KMS-11 (cell line): ENCODE measurements around the gene PRR14.

ENCODE experiments used
- H2AFZ ChIP-seq: fragments of 200-600 bp; sonication (generic); 2 replicates; pipeline ENCODE4 v1.6.1; 2016; ENCODE audit warnings: antibody characterized with exemption, mixed run types, low read depth
- H3K27ac ChIP-seq: fragments of 200-600 bp; sonication (generic); 2 replicates; pipeline ENCODE4 v1.6.1; 2016; ENCODE audit warnings: mild to moderate bottlenecking, mixed run types
- H3K27me3 ChIP-seq: fragments of 200-600 bp; sonication (generic); 2 replicates; pipeline ENCODE4 v1.6.1; 2017; ENCODE audit warnings: mild to moderate bottlenecking, low read depth, mixed run types, moderate library complexity; ENCODE audit not compliant: insufficient read depth
- H3K36me3 ChIP-seq: fragments of 200-600 bp; sonication (generic); 2 replicates; pipeline ENCODE4 v1.6.1; 2017; ENCODE audit warnings: mild to moderate bottlenecking, mixed run types; ENCODE audit not compliant: insufficient read depth
- H3K4me1 ChIP-seq: fragments of 200-600 bp; sonication (generic); 2 replicates; pipeline ENCODE4 v1.6.1; 2016; ENCODE audit warnings: mild to moderate bottlenecking, low read depth, mixed run types; ENCODE audit not compliant: poor library complexity, severe bottlenecking
- H3K4me2 ChIP-seq: fragments of 200-600 bp; sonication (generic); 2 replicates; pipeline ENCODE4 v1.7.0; 2016; ENCODE audit warnings: mild to moderate bottlenecking, mixed run types
- H3K4me3 ChIP-seq: fragments of 200-600 bp; sonication (generic); IDR thresholded peaks from 2 replicates; pipeline ENCODE4 v1.6.1; 2017; ENCODE audit warnings: low read depth, low read length, mixed read lengths; ENCODE audit not compliant: insufficient read depth
- H3K79me2 ChIP-seq: fragments of 200-600 bp; sonication (generic); 2 replicates; pipeline ENCODE4 v1.6.1; 2016; ENCODE audit warnings: low read depth, mixed run types; ENCODE audit not compliant: insufficient read depth
- H3K9ac ChIP-seq: fragments of 200-600 bp; sonication (generic); 2 replicates; pipeline ENCODE4 v1.6.1; 2016; ENCODE audit warnings: mild to moderate bottlenecking, mixed run types
- H4K20me1 ChIP-seq: fragments of 200-600 bp; sonication (generic); 2 replicates; pipeline ENCODE4 v1.6.1; 2016; ENCODE audit warnings: mild to moderate bottlenecking, mixed run types; ENCODE audit not compliant: insufficient read depth
- TF ChIP-seq, protein P1 (sequence below): fragments of 200-600 bp; sonication (generic); conservative IDR thresholded peaks from 2 replicates; pipeline ENCODE4 v1.6.1; 2017; ENCODE audit warnings: low read depth, mild to moderate bottlenecking, antibody characterized with exemption, low read length, moderate library complexity, mixed read lengths

The PRR14 gene

GRCh38 chr16:30647274-30647571, 3.5 kb upstream of the PRR14 start:
- Histone ChIP-seq H3K4me1 (peaks cover 61% of the 10 kb centered on the region), H3K27me3 (no peaks in the 10 kb centered on the region), H3K4me3 (no peak overlapping the region), H3K9ac (no peak overlapping the region; the same call in 1 of the 2 replicates), H2AFZ (peak overlapping the region; percentile 52; the same call in 1 of the 2 replicates), H3K4me2 (peak overlapping the region; percentile 53; the same call in 1 of the 2 replicates), H3K79me2 (no peaks in the 10 kb centered on the region), H3K36me3 (no peaks in the 10 kb centered on the region), H4K20me1 (no peaks in the 10 kb centered on the region), H3K27ac (peak overlapping the region; percentile 41; the same call in 1 of the 2 replicates)
- TF ChIP-seq, protein P1, sequence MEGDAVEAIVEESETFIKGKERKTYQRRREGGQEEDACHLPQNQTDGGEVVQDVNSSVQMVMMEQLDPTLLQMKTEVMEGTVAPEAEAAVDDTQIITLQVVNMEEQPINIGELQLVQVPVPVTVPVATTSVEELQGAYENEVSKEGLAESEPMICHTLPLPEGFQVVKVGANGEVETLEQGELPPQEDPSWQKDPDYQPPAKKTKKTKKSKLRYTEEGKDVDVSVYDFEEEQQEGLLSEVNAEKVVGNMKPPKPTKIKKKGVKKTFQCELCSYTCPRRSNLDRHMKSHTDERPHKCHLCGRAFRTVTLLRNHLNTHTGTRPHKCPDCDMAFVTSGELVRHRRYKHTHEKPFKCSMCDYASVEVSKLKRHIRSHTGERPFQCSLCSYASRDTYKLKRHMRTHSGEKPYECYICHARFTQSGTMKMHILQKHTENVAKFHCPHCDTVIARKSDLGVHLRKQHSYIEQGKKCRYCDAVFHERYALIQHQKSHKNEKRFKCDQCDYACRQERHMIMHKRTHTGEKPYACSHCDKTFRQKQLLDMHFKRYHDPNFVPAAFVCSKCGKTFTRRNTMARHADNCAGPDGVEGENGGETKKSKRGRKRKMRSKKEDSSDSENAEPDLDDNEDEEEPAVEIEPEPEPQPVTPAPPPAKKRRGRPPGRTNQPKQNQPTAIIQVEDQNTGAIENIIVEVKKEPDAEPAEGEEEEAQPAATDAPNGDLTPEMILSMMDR: no peak

DNA sequence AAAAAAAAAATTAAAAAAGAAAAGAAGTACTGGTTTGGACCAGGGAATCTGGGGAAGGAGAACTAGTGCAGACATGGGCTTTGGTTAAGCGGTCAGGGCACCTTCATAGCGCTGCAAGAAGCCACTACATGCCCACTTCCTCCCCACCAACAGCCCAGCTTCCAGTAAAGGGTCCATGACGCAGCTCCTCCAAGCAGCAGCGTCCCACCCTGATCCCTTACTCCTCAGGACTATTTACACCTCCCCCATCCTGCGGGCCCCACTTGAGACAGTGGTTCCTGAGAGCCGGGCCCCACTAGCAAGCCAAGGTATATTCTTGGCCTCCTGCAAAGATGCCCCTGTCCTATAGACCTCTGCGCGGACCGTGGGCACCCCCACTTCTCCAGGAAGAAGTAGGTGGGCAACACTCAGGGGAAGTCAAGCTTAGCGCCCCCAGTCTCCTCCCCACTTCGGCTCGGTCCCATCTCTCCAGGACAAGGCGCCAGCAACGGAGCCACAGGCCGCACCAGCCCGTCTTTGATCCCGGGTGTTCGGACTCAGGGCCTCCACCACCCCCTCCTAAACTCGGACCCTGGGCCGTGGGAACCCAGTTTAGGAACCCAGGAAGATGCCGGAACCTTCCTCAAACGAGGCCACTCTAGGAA, 913 bp upstream of the PRR14 start:
- TF ChIP-seq, protein P1: no peak
- H3K27me3 ChIP-seq: no peaks in the 10 kb centered on the region
- H3K4me3 ChIP-seq: no peak overlapping the region
- no peaks in the 10 kb centered on the region for H4K20me1 ChIP-seq
- peak overlapping the region; percentile 80 for H2AFZ ChIP-seq
- peak overlapping the region; percentile 7; the same call in 1 of the 2 replicates for H3K4me2 ChIP-seq
- H3K36me3 ChIP-seq: no peaks in the 10 kb centered on the region
- H3K9ac ChIP-seq: peak overlapping the region; percentile 84; the same call in 1 of the 2 replicates
- H3K4me1 ChIP-seq: peaks cover 55% of the 10 kb centered on the region
- peak overlapping the region; percentile 74; the same call in 1 of the 2 replicates for H3K27ac ChIP-seq
- no peaks in the 10 kb centered on the region for H3K79me2 ChIP-seq

GRCh38 chr16:30651124-30652004, 604 bp downstream of the PRR14 start:
- peak overlapping the region; percentile 74 for H3K27ac ChIP-seq
- H2AFZ ChIP-seq: peak overlapping the region; percentile 68
- TF ChIP-seq, protein P1: peak; percentile 56; the same call in 1 of the 2 replicates
- H4K20me1 ChIP-seq: no peaks in the 10 kb centered on the region
- peak overlapping the region; percentile 83 for H3K4me2 ChIP-seq
- H3K79me2 ChIP-seq: no peaks in the 10 kb centered on the region
- H3K36me3 ChIP-seq: no peaks in the 10 kb centered on the region
- H3K9ac ChIP-seq: peak overlapping the region; percentile 84
- peaks cover 49% of the 10 kb centered on the region for H3K4me1 ChIP-seq
- no peak overlapping the region for H3K4me3 ChIP-seq
- H3K27me3 ChIP-seq: no peaks in the 10 kb centered on the region

DNA sequence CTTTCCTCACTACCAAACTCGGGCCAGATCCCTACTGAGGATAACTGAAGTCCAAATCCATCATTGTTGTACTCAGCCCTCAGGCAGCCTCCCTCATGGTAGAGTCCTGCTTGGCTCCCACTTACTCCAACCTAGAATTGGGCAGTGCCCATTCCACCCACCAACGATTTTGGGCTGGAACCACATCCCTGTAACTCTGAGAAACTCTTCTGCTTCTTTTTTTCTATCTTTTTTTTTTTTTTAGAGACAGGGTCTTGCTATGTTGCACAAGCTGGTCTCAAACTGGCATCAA, 1.2 kb downstream of the PRR14 start:
- Histone ChIP-seq H3K27ac (peak overlapping the region; percentile 10; the same call in 1 of the 2 replicates), H3K9ac (peak overlapping the region; percentile 84; the same call in 1 of the 2 replicates)

More for the DNA sequence above, 1.2 kb downstream of the PRR14 start:
- no peaks in the 10 kb centered on the region for H3K79me2 ChIP-seq
- TF ChIP-seq, protein P1: no peak
- H3K36me3 ChIP-seq: no peaks in the 10 kb centered on the region
- peaks cover 49% of the 10 kb centered on the region for H3K4me1 ChIP-seq
- H3K4me2 ChIP-seq: peak overlapping the region; percentile 83
- no peaks in the 10 kb centered on the region for H4K20me1 ChIP-seq
- H3K4me3 ChIP-seq: no peak overlapping the region
- H3K27me3 ChIP-seq: no peaks in the 10 kb centered on the region
- H2AFZ ChIP-seq: no peak overlapping the region
